Peyer's patch (tissue), 4 donors: ENCODE results near the gene SLC39A7. TPM values are rescaled to one million over a fixed set of nuclear protein-coding genes. Genes with fewer than 3 reads are reported as not detected.

ENCODE experiments used
- DNase-seq, 3 donors: peaks; one replicate each; pipeline ENCODE4 v3.0.0-alpha.2; 2017 to 2019
- H3K27ac ChIP-seq, 4 donors: fragments of 200-600 bp; sonication (generic); one replicate each; pipeline ENCODE4 v1.5.1; 2016 to 2019
- H3K27me3 ChIP-seq, 2 donors: fragments of 200-600 bp; sonication (generic); one replicate each; pipeline ENCODE4 v1.5.1; 2019
- H3K36me3 ChIP-seq, 3 donors: fragments of 200-600 bp; sonication (generic); one replicate each; pipeline ENCODE4 v1.5.1; 2016 to 2019
- H3K4me1 ChIP-seq, 4 donors: fragments of 200-600 bp; sonication (generic); one replicate each; pipeline ENCODE4 v1.5.1; 2016 to 2019
- H3K4me3 ChIP-seq, 4 donors: fragments of 200-600 bp; sonication (generic); 1 replicate in 3 of 4; 2 replicates in 1 of 4; pipeline ENCODE4 v1.5.1; 2016 to 2019; ENCODE audit warnings: mild to moderate bottlenecking in 1 of 4
- H3K9me3 ChIP-seq, 4 donors: fragments of 200-600 bp; sonication (generic); one replicate each; pipeline ENCODE4 v1.5.1; 2016 to 2019; ENCODE audit warnings: mild to moderate bottlenecking in 1 of 4
- CTCF ChIP-seq, 6 experiments: fragments of 450-650 bp in 4 of 6; fragments of 200-600 bp in 2 of 6; sonication (generic) in 1 of 6; IDR thresholded peaks; one replicate each; pipeline ENCODE4 v1.5.1; 2017 to 2019; ENCODE audit warnings: antibody characterized with exemption in 6 of 6, mild to moderate bottlenecking in 3 of 6, moderate library complexity in 1 of 6
- POLR2A ChIP-seq, 2 donors: fragments of 450-650 bp; IDR thresholded peaks; one replicate each; pipeline ENCODE4 v1.5.1; 2017; ENCODE audit warnings: antibody characterized with exemption in 2 of 2, mild to moderate bottlenecking in 2 of 2, moderate library complexity in 2 of 2
- total RNA-seq, 4 donors: library from RNA; depleted of rRNA; stranded (reverse); fragments of >200 nt; gene quantifications; one replicate each; pipeline ENCODE4 v1.1.0, GENCODE V29; 2016

The SLC39A7 gene
- total RNA-seq, 4 donors from 2014 or later, result 33.8 to 99.0 (median 55.0) TPM

- Histone ChIP-seq H3K4me3 (peak overlapping the region in 3 of 4 donors; percentile 82 to 89 (median 87)), H3K4me1 (peaks cover 0 to 38% (median 13%) of the 10 kb centered on the region in 4 donors), H3K9me3 (no peaks in the 10 kb centered on the region), H3K27me3 (no peaks in the 10 kb centered on the region), H3K27ac (peak overlapping the region in 3 of 4 donors; percentile 91 to 98 (median 94)), H3K36me3 (peaks cover 0 to 39% (median 0%) of the 10 kb centered on the region in 3 donors)
- TF ChIP-seq POLR2A (IDR thresholded peaks at IDR 0.05), result no peak
- TF ChIP-seq CTCF (IDR thresholded peaks at IDR 0.05), result no peak
- DNase-seq, result no peak
Observed at GRCh38 chr6:33206864-33207551, 6.3 kb downstream of the SLC39A7 start.

- Histone ChIP-seq H3K4me3 (peak overlapping the region; percentile 82 to 89 (median 88)), H3K4me1 (peaks cover 0 to 35% (median 12%) of the 10 kb centered on the region in 4 donors), H3K27ac (peak overlapping the region; percentile 91 to 98 (median 94)), H3K36me3 (peaks cover 0 to 32% (median 0%) of the 10 kb centered on the region in 3 donors), H3K9me3 (no peaks in the 10 kb centered on the region), H3K27me3 (no peaks in the 10 kb centered on the region)
- TF ChIP-seq POLR2A (IDR thresholded peaks at IDR 0.05), result no peak
- no peak for TF ChIP-seq CTCF (IDR thresholded peaks at IDR 0.05)
- DNase-seq, result peak in 2 of 3 donors; percentile 63 to 75
Observed at GRCh38 chr6:33207552-33208090, 7.0 kb downstream of the SLC39A7 start.

- Histone ChIP-seq H3K9me3 (no peaks in the 10 kb centered on the region), H3K4me3 (peak within 1 kb of the TSS; percentile 82 to 89 (median 88)), H3K4me1 (peaks cover 0 to 42% (median 18%) of the 10 kb centered on the region in 4 donors), H3K27ac (peak within 1 kb of the TSS; percentile 91 to 98 (median 94)), H3K36me3 (peaks cover 0 to 25% (median 0%) of the 10 kb centered on the region in 3 donors), H3K27me3 (no peaks in the 10 kb centered on the region)
- peak; percentile 88 to 95 (median 91) for DNase-seq
- peak; percentile 94 to 95 for TF ChIP-seq POLR2A (IDR thresholded peaks at IDR 0.05)
- peak in 1 of 6 experiments; percentile 11 for TF ChIP-seq CTCF (IDR thresholded peaks at IDR 0.05)
Observed at GRCh38 chr6:33208091-33208967, 7.7 kb downstream of the SLC39A7 start, which contains the start of gene RING1. Gene RING1, plus strand, starts transcription at chr6:33208500. Its CDS starts 323 bp downstream, at chr6:33208823.

GRCh38 chr6:33209856-33210255, 9.2 kb downstream of the SLC39A7 start:
- TF ChIP-seq CTCF (IDR thresholded peaks at IDR 0.05), result no peak
- TF ChIP-seq POLR2A (IDR thresholded peaks at IDR 0.05), result no peak
- no peak for DNase-seq
- Histone ChIP-seq H3K27ac (no peak overlapping the region), H3K4me1 (peaks cover 0 to 38% (median 14%) of the 10 kb centered on the region in 4 donors), H3K4me3 (no peak overlapping the region), H3K9me3 (no peaks in the 10 kb centered on the region), H3K36me3 (peaks cover 0 to 19% (median 0%) of the 10 kb centered on the region in 3 donors), H3K27me3 (no peaks in the 10 kb centered on the region)

GRCh38 chr6:33211136-33211535, 10.5 kb downstream of the SLC39A7 start:
- no peak for TF ChIP-seq POLR2A (IDR thresholded peaks at IDR 0.05)
- no peak for TF ChIP-seq CTCF (IDR thresholded peaks at IDR 0.05)
- DNase-seq, result peak in 1 of 3 donors; percentile 29

More at GRCh38 chr6:33211136-33211535, 10.5 kb downstream of the SLC39A7 start:
- H3K9me3 ChIP-seq, result no peaks in the 10 kb centered on the region
- peaks cover 0 to 32% (median 11%) of the 10 kb centered on the region in 4 donors for H3K4me1 ChIP-seq
- H3K27me3 ChIP-seq, result no peaks in the 10 kb centered on the region
- H3K27ac ChIP-seq, result no peak overlapping the region
- no peak overlapping the region for H3K4me3 ChIP-seq
- peaks cover 0 to 19% (median 0%) of the 10 kb centered on the region in 3 donors for H3K36me3 ChIP-seq
